Right lobe of liver (tissue), 4 donors: ENCODE results near the gene SLC27A2.

ENCODE experiments used
- POLR2A ChIP-seq: fragments of 450-650 bp; IDR thresholded peaks from one replicate; pipeline ENCODE4 v1.6.1; 2017; ENCODE audit warnings: antibody characterized with exemption, mild to moderate bottlenecking
- TF ChIP-seq, protein P1 (sequence below), 4 donors: fragments of 200-600 bp in 3 of 4; fragments of 450-650 bp in 1 of 4; IDR thresholded peaks; one replicate each; pipeline versions ENCODE4 v1.5.1 to v1.8.0; 2016 to 2022; ENCODE audit warnings: antibody characterized with exemption in 4 of 4, mild to moderate bottlenecking in 2 of 4
- donor health status: DM: no; HTN: no; CAD: no.
- donor health status: DM: no; HTN: no; CAD: no.
- donor health status: DM: no; HTN: yes; CAD: no.

DNA sequence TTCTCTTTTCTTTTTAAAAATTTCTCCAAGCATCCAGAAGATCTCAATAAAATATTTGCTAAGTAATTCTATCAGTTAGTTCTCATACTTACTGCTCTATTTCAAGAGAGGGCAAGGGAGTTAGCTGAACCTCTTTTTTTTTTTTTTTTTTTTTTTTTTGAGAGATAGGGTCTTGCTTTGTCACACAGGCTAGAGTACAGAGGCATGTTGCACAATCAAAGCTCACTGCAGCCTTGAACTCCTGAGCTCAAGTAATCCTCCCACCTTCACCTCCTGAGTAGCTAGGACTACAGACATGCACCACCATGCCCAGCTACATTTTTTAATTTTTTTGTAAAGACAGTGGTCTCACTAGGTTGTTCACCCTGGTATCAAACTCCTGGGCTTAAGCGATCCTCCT lies 62.2 kb downstream of the SLC27A2 start:
- TF ChIP-seq, protein P1, sequence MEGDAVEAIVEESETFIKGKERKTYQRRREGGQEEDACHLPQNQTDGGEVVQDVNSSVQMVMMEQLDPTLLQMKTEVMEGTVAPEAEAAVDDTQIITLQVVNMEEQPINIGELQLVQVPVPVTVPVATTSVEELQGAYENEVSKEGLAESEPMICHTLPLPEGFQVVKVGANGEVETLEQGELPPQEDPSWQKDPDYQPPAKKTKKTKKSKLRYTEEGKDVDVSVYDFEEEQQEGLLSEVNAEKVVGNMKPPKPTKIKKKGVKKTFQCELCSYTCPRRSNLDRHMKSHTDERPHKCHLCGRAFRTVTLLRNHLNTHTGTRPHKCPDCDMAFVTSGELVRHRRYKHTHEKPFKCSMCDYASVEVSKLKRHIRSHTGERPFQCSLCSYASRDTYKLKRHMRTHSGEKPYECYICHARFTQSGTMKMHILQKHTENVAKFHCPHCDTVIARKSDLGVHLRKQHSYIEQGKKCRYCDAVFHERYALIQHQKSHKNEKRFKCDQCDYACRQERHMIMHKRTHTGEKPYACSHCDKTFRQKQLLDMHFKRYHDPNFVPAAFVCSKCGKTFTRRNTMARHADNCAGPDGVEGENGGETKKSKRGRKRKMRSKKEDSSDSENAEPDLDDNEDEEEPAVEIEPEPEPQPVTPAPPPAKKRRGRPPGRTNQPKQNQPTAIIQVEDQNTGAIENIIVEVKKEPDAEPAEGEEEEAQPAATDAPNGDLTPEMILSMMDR (IDR thresholded peaks at IDR 0.05) = no peak
- TF ChIP-seq POLR2A = no peak
